NT2/D1 (cell line): Measurements from ENCODE around the gene YAP1.

ENCODE experiments used
- DNase-seq: peaks from one replicate; pipeline ENCODE4 v3.0.0-alpha.2; 2011; ENCODE audit warnings: low read depth, low spot score
- H3K27me3 ChIP-seq: 2 replicates; pipeline ENCODE4 v1.6.0; 2011; ENCODE audit warnings: mild to moderate bottlenecking; ENCODE audit not compliant: insufficient read length, insufficient read depth
- H3K36me3 ChIP-seq: 2 replicates; pipeline ENCODE4 v1.6.1; 2011; ENCODE audit warnings: mild to moderate bottlenecking, low read length, mixed read lengths; ENCODE audit not compliant: insufficient read depth, insufficient read length
- H3K4me1 ChIP-seq: 2 replicates; pipeline ENCODE4 v1.5.1; 2011; ENCODE audit not compliant: insufficient read depth, insufficient read length
- H3K4me3 ChIP-seq: 2 replicates; pipeline ENCODE4 v1.5.1; 2011; ENCODE audit warnings: low read depth; ENCODE audit not compliant: insufficient read length
- H3K9ac ChIP-seq: 2 replicates; pipeline ENCODE4 v1.6.0; 2011; ENCODE audit warnings: low read depth; ENCODE audit not compliant: insufficient read length
- H3K9me3 ChIP-seq: 2 replicates; pipeline ENCODE4 v1.5.1; 2011; ENCODE audit warnings: mild to moderate bottlenecking, low read length; ENCODE audit not compliant: insufficient read depth
- SUZ12 ChIP-seq: IDR thresholded peaks from 2 replicates; pipeline ENCODE4 v1.6.1; 2011; ENCODE audit not compliant: insufficient read length, insufficient read depth; ENCODE audit errors: extremely low read depth
- YY1 ChIP-seq: IDR thresholded peaks from 2 replicates; pipeline ENCODE4 v1.6.1; 2011; ENCODE audit not compliant: insufficient read length, insufficient read depth
- ZNF274 ChIP-seq: IDR thresholded peaks from 2 replicates; pipeline ENCODE4 v1.6.1; 2011; ENCODE audit warnings: mild to moderate bottlenecking, low read depth, low read length

The YAP1 gene

DNA sequence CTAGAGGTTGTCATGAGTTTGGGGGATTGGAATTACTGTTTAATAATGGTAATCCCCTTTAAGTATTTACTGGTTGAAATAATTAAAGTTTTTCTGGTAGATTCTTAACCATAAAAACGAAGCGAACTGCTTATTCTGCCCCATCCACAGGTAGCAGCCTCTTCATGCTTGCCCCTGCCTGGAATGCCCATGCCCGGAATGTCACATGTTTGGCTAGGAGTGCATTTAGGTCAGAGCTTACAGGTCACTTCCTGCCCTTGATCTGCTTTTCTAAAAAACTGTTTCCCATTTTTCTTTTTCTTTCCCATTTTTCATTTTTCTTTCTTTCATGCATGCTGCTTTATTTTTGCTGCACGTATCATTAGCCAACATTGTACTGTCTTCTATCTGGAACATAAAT is 69.1 kb downstream of the YAP1 start:
- H3K9ac ChIP-seq = no peak overlapping the region
- H3K27me3 ChIP-seq = no peaks in the 10 kb centered on the region
- no peak for DNase-seq
- peaks cover 11% of the 10 kb centered on the region for H3K36me3 ChIP-seq
- H3K4me3 ChIP-seq = no peak overlapping the region
- H3K4me1 ChIP-seq = no peaks in the 10 kb centered on the region
- TF ChIP-seq ZNF274 (no peak), YY1 (no peak), SUZ12 (no peak)
- no peaks in the 10 kb centered on the region for H3K9me3 ChIP-seq

DNA sequence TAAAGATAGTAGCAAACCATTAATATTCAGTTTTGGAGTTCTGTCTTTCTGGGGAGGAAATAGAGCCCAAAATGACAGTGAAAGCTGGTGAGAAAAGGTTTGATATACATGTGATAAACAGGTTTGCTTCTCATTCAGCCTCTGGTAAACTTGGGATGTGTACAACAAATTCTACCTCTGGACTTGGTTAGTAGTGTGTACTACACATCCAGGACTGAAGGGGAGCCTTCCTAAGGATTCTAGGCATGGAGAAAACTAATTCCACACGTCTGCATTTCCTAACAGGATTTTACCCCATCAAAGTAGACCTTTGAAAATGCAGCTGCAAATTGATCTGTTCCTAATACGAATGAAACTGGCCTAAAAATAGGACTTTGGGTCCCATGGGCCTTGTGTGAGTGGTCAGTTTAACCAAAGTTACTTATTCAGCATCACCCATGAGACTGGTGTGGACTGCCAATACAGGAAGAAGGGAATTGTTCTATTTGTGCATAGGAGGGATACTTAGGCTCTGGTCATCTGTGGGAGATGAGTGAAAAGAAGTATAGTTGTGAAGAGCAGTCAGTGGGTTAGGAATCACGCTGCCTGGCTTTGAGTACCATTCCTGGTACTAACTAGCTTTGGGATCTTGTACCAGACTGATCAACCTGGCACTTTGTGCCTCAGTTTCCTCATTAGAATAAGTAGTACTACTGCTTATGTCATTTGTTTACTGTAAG is 74.2 kb downstream of the YAP1 start:
- TF ChIP-seq YY1 = no peak
- no peak for TF ChIP-seq SUZ12
- TF ChIP-seq ZNF274 = no peak
- H3K9ac ChIP-seq = no peak overlapping the region
- DNase-seq = no peak
- H3K27me3 ChIP-seq = no peaks in the 10 kb centered on the region
- H3K36me3 ChIP-seq = peaks cover 8% of the 10 kb centered on the region
- H3K4me3 ChIP-seq = no peak overlapping the region
- no peaks in the 10 kb centered on the region for H3K9me3 ChIP-seq
- no peaks in the 10 kb centered on the region for H3K4me1 ChIP-seq

DNA sequence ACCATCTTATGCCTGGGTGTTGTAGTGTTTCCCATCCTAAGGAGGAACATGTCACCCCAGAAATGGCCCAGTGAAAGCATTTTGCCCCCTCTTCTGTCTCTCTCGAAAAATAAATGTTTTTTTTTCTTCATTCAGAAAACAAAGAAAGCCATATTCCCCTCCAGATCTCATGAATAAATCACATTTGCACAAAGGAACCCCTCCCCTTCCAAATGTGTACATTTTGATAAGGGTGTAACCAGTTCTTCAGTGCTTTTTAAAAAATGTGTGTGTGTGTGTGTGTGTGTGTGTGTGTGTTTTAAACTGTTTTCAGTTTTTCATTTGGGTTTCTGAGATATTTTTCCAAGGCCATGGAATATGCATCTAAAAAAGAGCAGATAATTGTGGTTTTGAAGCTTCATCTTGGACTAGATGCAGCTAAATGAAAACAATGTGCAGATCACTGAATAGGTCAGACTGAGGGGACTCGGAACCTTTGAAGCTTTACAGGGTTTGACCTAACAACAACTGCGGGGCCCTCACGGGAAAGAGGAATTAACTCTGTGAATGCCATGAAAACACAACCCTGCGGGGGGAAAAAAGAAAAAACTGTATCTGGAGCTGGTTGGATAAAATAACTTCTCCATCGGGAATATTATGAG is 76.4 kb downstream of the YAP1 start:
- H3K27me3 ChIP-seq = no peaks in the 10 kb centered on the region
- no peak overlapping the region for H3K4me3 ChIP-seq
- DNase-seq = no peak
- no peak overlapping the region for H3K9ac ChIP-seq
- H3K9me3 ChIP-seq = no peaks in the 10 kb centered on the region
- no peaks in the 10 kb centered on the region for H3K4me1 ChIP-seq
- no peak for TF ChIP-seq ZNF274
- no peak for TF ChIP-seq YY1
- TF ChIP-seq SUZ12 = no peak
- H3K36me3 ChIP-seq = peaks cover 8% of the 10 kb centered on the region

DNA sequence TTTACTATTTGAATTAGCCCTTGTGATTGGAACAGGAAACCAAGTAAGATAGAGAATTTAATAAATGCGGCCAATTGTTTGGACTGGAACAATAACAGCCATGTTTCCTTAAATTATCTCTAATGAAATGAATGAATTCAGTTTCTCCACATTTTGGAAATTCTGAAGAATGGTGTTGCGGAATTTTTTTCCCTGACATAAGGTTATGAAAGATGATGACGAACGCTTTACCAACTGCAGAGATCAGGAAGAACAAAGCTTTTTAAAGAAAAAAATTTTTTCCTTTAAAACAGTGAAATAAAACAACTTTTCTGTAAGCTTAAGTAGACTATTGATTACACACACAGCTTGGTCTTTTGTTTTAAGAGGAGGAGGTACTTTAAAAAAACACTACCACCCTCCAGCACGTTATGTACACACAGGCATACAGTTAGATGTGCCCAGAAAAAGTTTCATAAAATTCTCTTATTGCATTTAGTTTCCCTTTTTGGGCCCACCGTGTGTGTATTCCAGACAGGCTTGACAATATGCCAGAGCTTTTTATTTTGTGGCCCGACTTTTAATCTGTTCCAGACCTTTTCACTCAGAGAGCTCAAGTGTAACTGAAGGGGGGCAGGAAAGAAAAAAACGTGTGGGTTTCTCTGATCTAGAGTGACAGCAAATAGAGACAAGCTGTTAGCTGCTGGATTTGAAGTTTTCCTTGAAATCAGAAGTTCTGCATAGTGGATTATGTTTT is 77.3 kb downstream of the YAP1 start:
- no peaks in the 10 kb centered on the region for H3K27me3 ChIP-seq
- no peaks in the 10 kb centered on the region for H3K4me1 ChIP-seq
- no peaks in the 10 kb centered on the region for H3K9me3 ChIP-seq
- no peak for DNase-seq
- H3K4me3 ChIP-seq = no peak overlapping the region
- H3K36me3 ChIP-seq = peaks cover 8% of the 10 kb centered on the region
- TF ChIP-seq ZNF274 (no peak), YY1 (no peak), SUZ12 (no peak)
- no peak overlapping the region for H3K9ac ChIP-seq

DNA sequence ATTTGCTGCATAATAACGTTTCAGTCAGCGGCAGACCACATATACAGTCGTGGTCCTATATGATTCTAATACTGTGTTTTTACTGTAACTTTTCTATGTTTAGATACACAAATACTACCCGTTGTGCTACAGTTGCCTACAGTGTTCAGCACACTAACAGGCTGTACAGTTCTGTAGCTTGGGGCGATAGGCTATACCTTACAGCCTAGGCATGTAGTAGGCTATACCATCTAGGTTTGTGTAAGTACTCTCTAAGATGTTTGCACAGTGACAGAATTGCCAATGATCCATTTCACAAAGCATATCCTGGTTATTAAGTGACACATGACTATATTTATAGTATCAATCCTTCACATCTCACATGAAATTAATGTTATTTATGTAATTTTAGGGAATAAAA is 78.2 kb downstream of the YAP1 start:
- H3K27me3 ChIP-seq = no peaks in the 10 kb centered on the region
- no peak overlapping the region for H3K9ac ChIP-seq
- TF ChIP-seq SUZ12 = no peak
- TF ChIP-seq ZNF274 = no peak
- no peak for TF ChIP-seq YY1
- no peak for DNase-seq
- no peaks in the 10 kb centered on the region for H3K9me3 ChIP-seq
- no peak overlapping the region for H3K4me3 ChIP-seq
- H3K36me3 ChIP-seq = peaks cover 8% of the 10 kb centered on the region
- no peaks in the 10 kb centered on the region for H3K4me1 ChIP-seq

DNA sequence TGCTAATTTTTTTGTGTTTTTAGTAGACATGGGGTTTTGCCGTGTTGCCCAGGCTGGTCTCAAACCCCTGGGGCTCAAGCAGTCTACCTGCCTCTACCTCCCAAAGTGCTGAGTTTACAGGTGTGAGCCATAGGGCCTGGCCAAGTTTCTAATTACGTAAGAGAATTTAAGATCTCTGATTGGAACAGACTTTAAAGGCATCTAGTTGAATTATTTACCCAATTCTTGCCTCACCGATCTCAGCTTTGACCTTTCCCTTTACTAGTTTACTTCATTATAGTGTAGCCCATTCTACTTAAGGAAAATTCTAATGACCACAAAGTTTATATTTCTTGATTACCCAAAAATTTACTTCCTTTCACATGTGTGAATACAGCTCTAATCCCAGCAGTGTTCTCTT is 81.6 kb downstream of the YAP1 start:
- TF ChIP-seq SUZ12 (no peak), YY1 (no peak), ZNF274 (no peak)
- DNase-seq = no peak
- no peak overlapping the region for H3K9ac ChIP-seq
- H3K36me3 ChIP-seq = peaks cover 8% of the 10 kb centered on the region
- no peaks in the 10 kb centered on the region for H3K27me3 ChIP-seq
- no peaks in the 10 kb centered on the region for H3K4me1 ChIP-seq
- peaks cover 9% of the 10 kb centered on the region; the same call in 1 of the 2 replicates for H3K9me3 ChIP-seq
- no peak overlapping the region for H3K4me3 ChIP-seq

DNA sequence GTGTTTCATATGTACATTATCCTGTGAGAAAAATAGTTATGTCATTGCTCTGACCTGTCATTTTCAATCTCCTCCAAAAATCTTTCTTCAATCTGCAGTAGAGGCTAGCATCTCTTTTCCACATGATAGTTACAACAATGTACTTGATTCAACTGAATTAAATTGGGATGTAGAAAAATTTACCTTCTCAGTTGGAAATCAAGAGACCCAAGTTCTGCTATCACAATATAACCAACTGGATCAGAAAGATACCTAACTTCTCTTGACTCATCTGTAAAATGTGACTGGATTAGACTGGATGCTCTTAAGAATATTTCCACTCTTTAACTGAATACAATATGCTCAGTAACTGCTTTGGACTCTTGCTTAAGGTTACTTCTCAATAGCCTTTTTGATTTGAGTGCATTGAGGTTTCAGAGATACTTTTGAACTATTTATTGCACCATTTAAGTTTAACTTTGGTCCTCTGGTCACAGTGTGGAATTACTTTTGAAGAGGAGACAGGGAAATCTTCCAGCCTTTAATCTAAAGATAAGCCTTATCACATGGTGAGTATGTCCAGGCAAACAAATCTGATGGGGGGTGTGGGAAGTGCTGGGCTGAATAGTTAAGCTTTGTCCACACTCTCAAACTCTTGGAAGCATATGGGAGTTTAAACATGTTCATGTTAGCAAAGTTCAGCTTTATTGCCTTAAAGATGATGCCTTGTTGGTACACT is 82.3 kb downstream of the YAP1 start:
- Histone ChIP-seq H3K4me1 (no peaks in the 10 kb centered on the region), H3K27me3 (no peaks in the 10 kb centered on the region), H3K36me3 (peaks cover 3% of the 10 kb centered on the region), H3K9ac (no peak overlapping the region), H3K4me3 (no peak overlapping the region), H3K9me3 (peaks cover 9% of the 10 kb centered on the region; the same call in 1 of the 2 replicates)
- TF ChIP-seq YY1 = no peak
- no peak for TF ChIP-seq SUZ12
- TF ChIP-seq ZNF274 = no peak
- no peak for DNase-seq
